HG02885 (cell line): ENCODE data around the gene LTN1.
A peak's percentile ranks its signal among the peaks of the same experiment; 100 is the strongest.

Source experiments
- ATAC-seq: cut with Tn5 transposase; IDR thresholded peaks from one replicate; pipeline ENCODE4 v1.9.1; 2021; ENCODE audit warnings: mild to moderate bottlenecking; ENCODE audit not compliant: unreplicated experiment, poor library complexity

LTN1 gene

DNA sequence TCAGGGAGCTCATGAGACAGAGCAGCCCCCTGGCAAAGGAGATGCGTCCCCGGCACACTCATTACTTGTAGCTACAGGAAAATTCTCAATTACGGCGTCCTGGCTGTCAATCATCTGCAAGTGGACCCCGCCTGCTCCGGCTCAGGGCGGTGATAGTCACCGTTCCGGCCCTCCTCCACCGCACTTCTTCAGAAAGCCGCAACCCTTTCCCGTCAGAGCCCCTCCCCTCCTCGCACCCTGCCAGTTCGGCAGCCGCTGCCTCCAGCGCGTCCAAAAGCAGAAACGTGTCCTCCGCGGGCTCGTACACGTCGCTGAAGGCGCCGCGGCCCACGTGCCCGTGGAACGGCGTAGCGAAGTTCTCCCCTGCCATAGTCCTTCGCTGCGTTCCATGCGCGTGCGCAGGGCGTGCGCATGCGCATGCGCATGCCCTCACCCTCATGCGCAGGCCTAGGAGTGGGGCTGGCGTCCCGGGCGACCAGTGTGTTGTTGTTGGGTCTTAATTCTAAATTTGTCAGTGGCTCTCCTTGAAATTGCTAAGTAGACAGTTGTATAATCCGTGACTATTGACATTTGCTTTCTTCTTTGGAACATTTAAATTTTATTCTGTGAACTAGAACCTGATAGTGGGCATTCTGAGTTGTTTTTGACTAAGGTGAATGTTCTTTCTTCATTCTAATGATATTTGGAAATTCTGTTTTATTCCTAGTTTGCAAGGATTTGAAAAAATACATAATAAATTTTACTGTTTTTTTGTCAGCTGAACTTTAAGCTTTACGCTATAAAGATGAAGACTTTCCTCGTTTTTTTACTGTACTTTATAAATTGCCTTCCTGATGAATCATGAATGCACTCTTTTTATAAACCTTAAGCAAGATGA is 107.5 kb downstream of the LTN1 start:
- ATAC-seq = peak; percentile 96

DNA sequence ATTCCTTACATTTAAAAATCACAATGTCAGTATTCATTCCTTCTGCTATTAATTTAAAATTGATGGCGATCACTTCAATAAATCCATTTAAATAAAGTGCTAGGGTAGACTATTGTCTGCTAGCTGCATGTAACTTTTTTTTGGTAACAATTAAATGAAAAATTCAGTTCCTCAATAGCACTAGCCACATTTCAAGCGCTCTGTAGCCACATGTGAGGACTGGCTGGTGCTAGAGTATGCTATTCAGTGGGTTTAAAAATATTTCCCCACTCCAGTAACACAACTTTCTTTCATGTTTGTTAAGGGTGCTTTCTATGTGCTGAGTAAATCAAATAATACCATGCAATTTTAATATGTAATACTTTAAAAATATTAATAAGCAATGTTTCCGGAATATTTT is 108.2 kb downstream of the LTN1 start:
- ATAC-seq = peak; percentile 31

DNA sequence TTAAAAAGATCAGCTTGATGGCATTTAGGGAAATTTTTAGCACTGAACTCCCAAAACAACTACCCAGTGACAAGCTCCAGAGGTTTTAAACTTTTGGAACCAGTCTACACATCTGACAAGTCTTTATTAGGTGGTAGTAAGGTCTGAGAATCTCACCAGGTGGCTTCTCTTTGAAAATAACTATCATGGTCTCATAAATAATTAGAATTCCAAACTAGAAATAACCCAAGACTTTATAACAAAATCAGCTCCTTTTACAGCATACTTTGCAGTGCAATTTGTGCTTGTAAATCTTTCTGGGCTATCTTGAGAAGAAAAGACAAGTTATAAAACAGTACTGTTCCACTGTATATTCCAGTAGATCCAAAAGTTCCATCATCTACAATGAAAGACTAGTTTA is 108.7 kb downstream of the LTN1 start:
- ATAC-seq = no peak

DNA sequence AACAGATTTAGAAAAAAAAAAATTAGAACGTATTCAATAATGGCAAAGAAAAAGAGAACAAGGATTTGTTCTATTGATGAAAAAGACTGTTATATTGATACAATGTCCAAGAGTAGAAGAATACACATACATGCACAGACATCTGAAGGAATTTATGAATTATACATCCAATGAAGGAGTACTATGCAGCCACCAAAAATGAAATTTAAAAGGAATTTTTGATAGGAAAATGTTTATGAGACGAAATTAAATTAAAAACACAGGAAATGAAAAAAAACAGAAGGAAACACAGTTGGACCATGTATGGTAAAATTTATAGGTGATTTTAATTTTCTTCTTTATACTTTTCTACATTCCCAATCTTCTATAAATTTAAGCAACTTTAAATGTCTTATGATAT is 110.3 kb downstream of the LTN1 start:
- ATAC-seq = no peak
